HepG2 (cell line): ENCODE measurements around the gene PARD3. TPM values are rescaled to one million over a fixed set of nuclear protein-coding genes. Genes with fewer than 3 reads are reported as not detected.
A peak's percentile ranks its signal among the peaks of the same experiment; 100 is the strongest.

Source experiments
- ATAC-seq: fragments of 200-7000 bp; cut with Tn5 transposase; 3 replicates; pipeline ENCODE4 v1.9.1; 2020; ENCODE audit warnings: mild to moderate bottlenecking, moderate library complexity
- BruUV-seq: library from RNA; stranded (reverse); fragments of 400-500 nt; replicated peaks from 2 replicates; lab custom pipeline; 2021; lab: Mats Ljungman, UMichigan
- CTCF ChIA-PET: fragments of 300-600 bp; formaldehyde crosslinking; extraction: SDS; loops from one replicate; lab custom pipeline; 2021; ENCODE audit warnings: low total read pairs, inconsistent platforms, low intra/inter-chr PET ratio; lab: Yijun Ruan, JAX
- POLR2A ChIA-PET: fragments of 350-600 bp; sonication (Branson Sonifier 250); formaldehyde crosslinking; loops from one replicate; lab custom pipeline; 2020; ENCODE audit warnings: antibody characterized with exemption, inconsistent platforms; lab: Yijun Ruan, JAX
- DNase-seq: peaks from one replicate; pipeline ENCODE4 v3.0.0-alpha.2; 2015; ENCODE audit warnings: low spot score
- FAIRE-seq: peaks from 3 replicates; lab custom pipeline; 2011; peaks lifted over from hg19 to GRCh38; lab: Jason Lieb, UNC
- H2AFZ ChIP-seq: one replicate; pipeline ENCODE4 v1.6.1; 2011; ENCODE audit warnings: low read length, inconsistent platforms
- H3K27ac ChIP-seq: fragments of 300-600 bp; 3 replicates; pipeline ENCODE4 v1.8.0; 2011; ENCODE audit warnings: mixed run types, mild to moderate bottlenecking, mixed read lengths, low read length, inconsistent platforms; ENCODE audit not compliant: insufficient read depth; ENCODE audit errors: extremely low read length
- H3K27me3 ChIP-seq, 2 experiments: fragments of 200-600 bp in 1 of 2; 2 replicates in 1 of 2; 3 replicates in 1 of 2; pipeline versions ENCODE4 v1.6.0 to v1.8.0; 2011; ENCODE audit warnings: low read length in 2 of 2, mild to moderate bottlenecking in 2 of 2, moderate library complexity in 2 of 2, inconsistent platforms in 1 of 2; ENCODE audit not compliant: insufficient read depth in 2 of 2, control insufficient read depth in 1 of 2
- H3K36me3 ChIP-seq, 2 experiments: fragments of 200-600 bp in 1 of 2; replicated peaks in 1 of 2; 2 replicates in 1 of 2; 3 replicates in 1 of 2; pipeline versions ENCODE4 v1.5.1 to v1.8.0; 2011; ENCODE audit warnings: low read length in 2 of 2, inconsistent platforms in 1 of 2; ENCODE audit not compliant: insufficient read depth in 2 of 2, control insufficient read depth in 1 of 2
- H3K4me1 ChIP-seq: 2 replicates; pipeline ENCODE4 v1.5.1; 2012; ENCODE audit warnings: low read length, inconsistent platforms; ENCODE audit not compliant: insufficient read depth
- H3K4me2 ChIP-seq: 2 replicates; pipeline ENCODE4 v1.6.0; 2011; ENCODE audit warnings: low read depth, low read length, inconsistent platforms
- H3K4me3 ChIP-seq, 3 experiments: fragments of 200-600 bp in 1 of 3; sonication (generic), shearing (Covaris generic) in 1 of 3; replicated peaks in 1 of 3; 2 replicates each; pipeline ENCODE4 v1.5.1; 2011 to 2016; ENCODE audit warnings: low read length in 3 of 3, inconsistent platforms in 2 of 3, low read depth in 2 of 3, mild to moderate bottlenecking in 2 of 3, control low read depth in 1 of 3, mixed read lengths in 1 of 3; ENCODE audit not compliant: insufficient read depth in 1 of 3
- H3K79me2 ChIP-seq: one replicate; pipeline ENCODE4 v1.6.1; 2011; ENCODE audit warnings: low read length, inconsistent platforms; ENCODE audit not compliant: insufficient read depth
- H3K9ac ChIP-seq: 2 replicates; pipeline ENCODE4 v1.6.0; 2011; ENCODE audit warnings: mild to moderate bottlenecking, low read depth, low read length, inconsistent platforms; ENCODE audit not compliant: insufficient read depth
- H3K9me3 ChIP-seq: 2 replicates; pipeline ENCODE4 v1.5.1; 2012; ENCODE audit warnings: mild to moderate bottlenecking, low read length
- H4K20me1 ChIP-seq: 2 replicates; pipeline ENCODE4 v1.6.0; 2011; ENCODE audit warnings: inconsistent platforms, mild to moderate bottlenecking, low read length, moderate library complexity; ENCODE audit not compliant: insufficient read depth
- ETV6 ChIP-seq: sonication (generic); formaldehyde crosslinking; conservative IDR thresholded peaks from 2 replicates; pipeline ENCODE4 v1.4.0; 2020; ENCODE audit warnings: missing genetic modification reagents
- FOXP1 ChIP-seq, 2 experiments: fragments of 450-650 bp in 1 of 2; IDR thresholded peaks; 2 replicates each; pipeline ENCODE4 v1.6.1; 2017 to 2018; ENCODE audit warnings: antibody characterized with exemption in 1 of 2
- GATA4 ChIP-seq: sonication (generic); IDR thresholded peaks from 2 replicates; pipeline ENCODE4 v1.6.1; 2016; ENCODE audit warnings: antibody characterized with exemption, low read depth, borderline replicate concordance
- NCOR1 ChIP-seq: fragments of 200-600 bp; sonication (generic); IDR thresholded peaks from 2 replicates; pipeline ENCODE4 v1.7.0; 2017; ENCODE audit warnings: antibody characterized with exemption, low read length, borderline replicate concordance
- TCF7L2 ChIP-seq: IDR thresholded peaks from 2 replicates; pipeline ENCODE4 v1.6.1; 2011; ENCODE audit warnings: mild to moderate bottlenecking, low read depth, low read length, moderate library complexity
- ZNF530 ChIP-seq: sonication (generic); formaldehyde crosslinking; IDR thresholded peaks from 2 replicates; pipeline ENCODE4 v1.5.0; 2020; ENCODE audit warnings: low read depth, mild to moderate bottlenecking, missing genetic modification reagents
- WGBS: methylation state at CpG from one replicate; pipeline ENCODE4 v1.1.6; 2017; ENCODE audit warnings: low lambda C conversion rate; 5-methylcytosine and 5-hydroxymethylcytosine counted together
- in situ Hi-C: cut with HindIII; loops from 2 replicates; pipeline ENCODE4 v1.10.0; 2017; ENCODE audit warnings: low pct_unique_long_range_greater_than_20kb; ENCODE audit not compliant: extremely low pct_ligation_motif_present
- intact Hi-C: fragments of 100-400 bp; cut with micrococcal nuclease; formaldehyde crosslinking; loops from one replicate; pipeline ENCODE4 v1.10.0; 2022; ENCODE audit not compliant: unreplicated experiment
- polyA plus RNA-seq, 8 experiments: library from polyadenylated mRNA; depleted of rRNA in 3 of 8; stranded (reverse) in 7 of 8; unstranded in 1 of 8; fragments of >200 nt; fragmentation: Illumina TruSeq in 4 of 8; extraction: Trizol in 4 of 8; gene quantifications; 2 replicates each; pipeline versions ENCODE4 v1.2.1 to v1.2.3, GENCODE V29; 2011 to 2016; ENCODE audit warnings: low read depth in 4 of 8, missing spikeins in 1 of 8, mixed read lengths in 1 of 8; ENCODE audit not compliant: insufficient read depth in 1 of 8
- total RNA-seq, 5 experiments: library from RNA; depleted of rRNA; stranded (reverse); fragments of >200 nt; fragmentation: Illumina TruSeq; extraction: Trizol; gene quantifications; 2 replicates each; pipeline ENCODE4 v1.2.3, GENCODE V29; 2016; ENCODE audit warnings: low read depth in 1 of 5
- TF ChIP-seq, protein P1 (sequence below): sonication (generic); formaldehyde crosslinking; IDR thresholded peaks from 2 replicates; pipeline ENCODE4 v1.4.0; 2020; ENCODE audit warnings: mild to moderate bottlenecking, missing genetic modification reagents, borderline replicate concordance
- TF ChIP-seq, protein P2 (sequence below): sonication (generic); formaldehyde crosslinking; IDR thresholded peaks from 2 replicates; pipeline ENCODE4 v1.5.1; 2020; ENCODE audit warnings: missing genetic modification reagents, mild to moderate bottlenecking, borderline replicate concordance

Gene PARD3
- total and polyA plus RNA-seq, 2 of the 13 experiments (the other 11 are each of a cell fraction or from before 2014, with no cell fraction given), result 40.9 to 60.0 TPM

DNA sequence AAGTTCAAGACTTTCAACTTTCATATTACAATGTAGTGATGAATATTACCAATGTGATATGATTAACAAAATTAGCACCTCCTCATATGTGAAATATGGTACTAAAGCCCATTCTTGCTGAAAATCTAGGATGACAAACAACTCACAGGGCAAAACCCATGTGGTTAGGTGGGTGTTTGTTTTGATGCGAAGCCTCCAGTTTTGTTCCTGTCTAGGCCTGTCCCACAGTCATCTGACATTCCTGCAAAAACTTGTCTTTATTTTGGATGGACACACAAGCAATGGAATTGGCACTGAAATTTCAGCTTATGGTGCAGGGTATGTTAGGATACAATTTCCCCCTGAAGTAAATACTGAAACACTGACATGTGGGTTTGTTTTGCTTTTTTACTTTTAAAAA is 95.3 kb downstream of the PARD3 start (continued):
- TF ChIP-seq, protein P1, sequence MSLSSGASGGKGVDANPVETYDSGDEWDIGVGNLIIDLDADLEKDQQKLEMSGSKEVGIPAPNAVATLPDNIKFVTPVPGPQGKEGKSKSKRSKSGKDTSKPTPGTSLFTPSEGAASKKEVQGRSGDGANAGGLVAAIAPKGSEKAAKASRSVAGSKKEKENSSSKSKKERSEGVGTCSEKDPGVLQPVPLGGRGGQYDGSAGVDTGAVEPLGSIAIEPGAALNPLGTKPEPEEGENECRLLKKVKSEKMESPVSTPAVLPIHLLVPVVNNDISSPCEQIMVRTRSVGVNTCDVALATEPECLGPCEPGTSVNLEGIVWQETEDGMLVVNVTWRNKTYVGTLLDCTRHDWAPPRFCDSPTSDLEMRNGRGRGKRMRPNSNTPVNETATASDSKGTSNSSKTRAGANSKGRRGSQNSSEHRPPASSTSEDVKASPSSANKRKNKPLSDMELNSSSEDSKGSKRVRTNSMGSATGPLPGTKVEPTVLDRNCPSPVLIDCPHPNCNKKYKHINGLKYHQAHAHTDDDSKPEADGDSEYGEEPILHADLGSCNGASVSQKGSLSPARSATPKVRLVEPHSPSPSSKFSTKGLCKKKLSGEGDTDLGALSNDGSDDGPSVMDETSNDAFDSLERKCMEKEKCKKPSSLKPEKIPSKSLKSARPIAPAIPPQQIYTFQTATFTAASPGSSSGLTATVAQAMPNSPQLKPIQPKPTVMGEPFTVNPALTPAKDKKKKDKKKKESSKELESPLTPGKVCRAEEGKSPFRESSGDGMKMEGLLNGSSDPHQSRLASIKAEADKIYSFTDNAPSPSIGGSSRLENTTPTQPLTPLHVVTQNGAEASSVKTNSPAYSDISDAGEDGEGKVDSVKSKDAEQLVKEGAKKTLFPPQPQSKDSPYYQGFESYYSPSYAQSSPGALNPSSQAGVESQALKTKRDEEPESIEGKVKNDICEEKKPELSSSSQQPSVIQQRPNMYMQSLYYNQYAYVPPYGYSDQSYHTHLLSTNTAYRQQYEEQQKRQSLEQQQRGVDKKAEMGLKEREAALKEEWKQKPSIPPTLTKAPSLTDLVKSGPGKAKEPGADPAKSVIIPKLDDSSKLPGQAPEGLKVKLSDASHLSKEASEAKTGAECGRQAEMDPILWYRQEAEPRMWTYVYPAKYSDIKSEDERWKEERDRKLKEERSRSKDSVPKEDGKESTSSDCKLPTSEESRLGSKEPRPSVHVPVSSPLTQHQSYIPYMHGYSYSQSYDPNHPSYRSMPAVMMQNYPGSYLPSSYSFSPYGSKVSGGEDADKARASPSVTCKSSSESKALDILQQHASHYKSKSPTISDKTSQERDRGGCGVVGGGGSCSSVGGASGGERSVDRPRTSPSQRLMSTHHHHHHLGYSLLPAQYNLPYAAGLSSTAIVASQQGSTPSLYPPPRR (CRISPR knock-in tag), result no peak
- no peak for TF ChIP-seq ETV6 (CRISPR knock-in tag)
- no peak for TF ChIP-seq NCOR1

DNA sequence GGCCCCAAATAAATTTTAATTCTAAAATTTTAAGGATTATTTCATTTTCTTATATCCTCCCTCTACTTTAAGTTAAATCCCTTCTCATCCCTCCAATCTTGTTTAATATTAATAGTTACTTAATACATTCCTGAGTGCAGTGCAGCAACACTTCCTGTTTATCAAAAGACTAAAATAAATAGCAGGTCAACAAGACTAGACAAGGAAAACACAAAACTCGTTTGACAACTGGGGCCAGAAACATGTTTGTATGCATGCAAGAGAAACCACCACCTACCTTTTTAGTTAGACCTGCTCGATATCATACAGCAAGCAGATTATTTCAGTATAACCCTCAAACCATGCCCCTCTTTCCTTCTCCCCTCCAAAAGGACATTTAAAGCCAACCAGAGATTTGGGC is 95.8 kb downstream of the PARD3 start:
- Histone ChIP-seq H3K36me3 (no peaks in the 10 kb centered on the region; a peak in 1 of 5 replicates), H4K20me1 (peaks cover 26% of the 10 kb centered on the region), H3K9me3 (no peaks in the 10 kb centered on the region), H2AFZ (no peak overlapping the region), H3K9ac (no peak overlapping the region), H3K27me3 (no peaks in the 10 kb centered on the region), H3K27ac (no peak overlapping the region), H3K4me3 (no peak overlapping the region; a peak in 1 of 6 replicates), H3K4me1 (peaks cover 58% of the 10 kb centered on the region), H3K79me2 (peaks cover 83% of the 10 kb centered on the region), H3K4me2 (no peak overlapping the region)
- in situ Hi-C loops, result no loop called here
- WGBS, result 69% methylated on average over 2 of the region's 2 CpGs
- POLR2A ChIA-PET, result no interaction called here
- no TSS peak for BruUV-seq
- CTCF ChIA-PET, result no interaction called here
- ATAC-seq (no peak), FAIRE-seq (no peak), DNase-seq (no peak)
- intact Hi-C loops, result no loop called here
- TF ChIP-seq ZNF530 (CRISPR knock-in tag) (no peak), GATA4 (no peak), FOXP1 (IDR thresholded peaks at IDR 0.05) (no peak), FOXP1 (CRISPR knock-in tag; IDR thresholded peaks at IDR 0.05) (peak; percentile 47; the same call in 1 of the 2 replicates), TCF7L2 (no peak)
- TF ChIP-seq, protein P2, sequence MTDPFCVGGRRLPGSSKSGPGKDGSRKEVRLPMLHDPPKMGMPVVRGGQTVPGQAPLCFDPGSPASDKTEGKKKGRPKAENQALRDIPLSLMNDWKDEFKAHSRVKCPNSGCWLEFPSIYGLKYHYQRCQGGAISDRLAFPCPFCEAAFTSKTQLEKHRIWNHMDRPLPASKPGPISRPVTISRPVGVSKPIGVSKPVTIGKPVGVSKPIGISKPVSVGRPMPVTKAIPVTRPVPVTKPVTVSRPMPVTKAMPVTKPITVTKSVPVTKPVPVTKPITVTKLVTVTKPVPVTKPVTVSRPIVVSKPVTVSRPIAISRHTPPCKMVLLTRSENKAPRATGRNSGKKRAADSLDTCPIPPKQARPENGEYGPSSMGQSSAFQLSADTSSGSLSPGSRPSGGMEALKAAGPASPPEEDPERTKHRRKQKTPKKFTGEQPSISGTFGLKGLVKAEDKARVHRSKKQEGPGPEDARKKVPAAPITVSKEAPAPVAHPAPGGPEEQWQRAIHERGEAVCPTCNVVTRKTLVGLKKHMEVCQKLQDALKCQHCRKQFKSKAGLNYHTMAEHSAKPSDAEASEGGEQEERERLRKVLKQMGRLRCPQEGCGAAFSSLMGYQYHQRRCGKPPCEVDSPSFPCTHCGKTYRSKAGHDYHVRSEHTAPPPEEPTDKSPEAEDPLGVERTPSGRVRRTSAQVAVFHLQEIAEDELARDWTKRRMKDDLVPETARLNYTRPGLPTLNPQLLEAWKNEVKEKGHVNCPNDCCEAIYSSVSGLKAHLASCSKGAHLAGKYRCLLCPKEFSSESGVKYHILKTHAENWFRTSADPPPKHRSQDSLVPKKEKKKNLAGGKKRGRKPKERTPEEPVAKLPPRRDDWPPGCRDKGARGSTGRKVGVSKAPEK, result no peak
